HG03060 (cell line): ENCODE results near the gene MKRN3.
"Not testable (repeated sequence)": the region's sequence is repeated elsewhere in the genome, so short reads cannot be mapped to it uniquely, and the experiment has no call there.

Experiments
- ATAC-seq: cut with Tn5 transposase; IDR thresholded peaks from one replicate; pipeline ENCODE4 v1.9.1; 2021; ENCODE audit warnings: low read depth, moderate number of reproducible peaks; ENCODE audit not compliant: unreplicated experiment

Gene MKRN3

GRCh38 chr15:23578521-23579150 is 13.2 kb downstream of the MKRN3 start:
- ATAC-seq: no peak

DNA sequence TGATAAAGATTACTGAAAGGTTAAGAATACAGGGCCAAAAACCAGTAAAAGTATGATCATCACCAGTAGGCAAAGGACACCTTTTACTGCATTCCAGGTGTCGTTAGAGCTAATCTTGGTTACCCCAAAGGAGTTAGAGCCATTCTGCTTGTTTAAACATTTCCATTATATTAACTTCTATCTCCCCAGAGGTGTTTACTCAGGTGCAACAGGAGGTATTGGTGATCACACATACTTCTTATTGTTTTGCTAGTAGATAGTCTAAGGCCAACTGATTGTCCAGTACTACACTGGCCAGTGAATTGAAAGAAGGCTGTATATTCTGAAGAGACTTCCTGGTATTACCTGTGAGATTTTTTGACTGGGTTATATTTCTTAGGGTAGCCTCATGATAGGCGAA is 22.8 kb downstream of the MKRN3 start:
- ATAC-seq: no peak

DNA sequence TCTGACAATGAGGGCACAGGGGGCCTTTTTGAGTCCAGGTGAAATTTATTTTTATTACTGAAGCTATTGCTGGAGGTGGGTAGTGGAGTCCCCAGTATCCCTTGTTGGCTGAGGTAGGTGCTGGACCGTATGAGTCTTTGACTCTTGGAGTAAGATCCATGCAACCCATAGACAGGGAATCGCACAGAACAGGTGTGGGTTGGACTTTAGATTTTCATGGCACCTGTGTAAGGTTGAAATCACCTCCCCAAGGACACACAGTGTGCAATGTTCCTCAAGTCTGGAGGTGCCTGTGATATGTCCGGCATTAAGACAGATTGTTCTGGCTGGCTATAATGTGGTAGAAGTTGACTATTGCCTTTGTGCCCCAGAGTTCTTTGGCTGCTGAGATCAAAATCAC is 23.5 kb downstream of the MKRN3 start:
- no peak for ATAC-seq

GRCh38 chr15:23594252-23594770 is 28.8 kb downstream of the MKRN3 start:
- no peak for ATAC-seq

DNA sequence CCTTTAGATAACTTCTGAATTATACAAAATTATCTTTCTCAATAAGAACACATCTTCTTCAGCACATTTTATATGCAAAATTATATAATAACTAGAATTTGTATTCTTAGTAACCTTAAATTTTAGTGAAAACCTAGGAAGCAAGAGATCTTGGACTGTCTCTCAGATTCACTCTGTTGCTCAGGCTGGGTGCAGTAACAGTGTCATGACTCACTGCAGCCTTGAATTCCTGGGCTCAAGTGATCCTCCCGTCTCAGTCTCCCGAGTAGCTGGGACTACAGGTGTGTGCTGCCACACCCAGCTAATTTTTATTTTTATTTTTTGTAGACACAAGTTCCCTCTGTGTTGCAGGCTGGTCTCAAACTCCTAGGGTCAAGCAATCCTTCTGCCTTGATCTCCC is 29.9 kb downstream of the MKRN3 start:
- no peak for ATAC-seq

DNA sequence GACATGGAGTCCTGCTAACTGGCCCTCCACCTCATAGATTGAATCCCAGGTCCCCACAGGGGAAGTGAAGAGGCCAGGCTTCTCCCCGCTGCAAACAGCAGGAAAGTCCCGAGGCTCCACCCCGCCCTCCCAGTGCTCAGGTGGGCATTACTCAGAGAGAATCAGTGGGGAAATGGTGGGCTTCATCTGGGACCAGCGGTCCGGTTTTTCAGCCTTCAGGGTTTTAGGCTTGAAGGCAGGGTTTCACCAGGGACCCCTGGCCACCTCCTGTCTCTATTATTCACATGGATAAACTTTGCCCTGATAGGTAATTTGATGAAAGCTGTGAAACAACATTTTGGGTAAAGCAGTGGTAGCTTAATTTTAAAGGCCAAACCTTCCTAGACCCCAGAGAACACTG is 31.3 kb downstream of the MKRN3 start:
- ATAC-seq: no peak

- not testable (repeated sequence) for ATAC-seq
Measured at GRCh38 chr15:23597278-23597677, 31.8 kb downstream of the MKRN3 start.

DNA sequence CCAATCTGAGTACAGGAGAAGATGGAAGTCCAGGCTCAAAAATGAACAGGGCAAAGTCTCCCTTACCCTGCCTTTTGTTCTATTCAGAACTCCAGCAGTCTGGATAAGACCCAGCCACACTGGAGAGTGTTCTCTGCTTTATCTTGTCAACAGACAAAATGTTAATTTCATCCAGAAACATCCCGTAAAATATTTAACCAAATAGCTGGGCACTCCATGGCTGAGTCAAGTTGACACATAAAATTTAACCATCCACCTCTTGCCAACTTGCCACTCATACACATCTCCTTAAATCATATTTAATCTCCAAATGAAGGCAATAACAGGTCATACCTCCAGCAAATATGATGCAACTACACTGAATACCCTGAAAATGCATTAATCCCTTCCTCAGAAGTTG is 33.6 kb downstream of the MKRN3 start:
- no peak for ATAC-seq

- ATAC-seq: no peak
Measured at GRCh38 chr15:23602124-23602523, 36.6 kb downstream of the MKRN3 start.

DNA sequence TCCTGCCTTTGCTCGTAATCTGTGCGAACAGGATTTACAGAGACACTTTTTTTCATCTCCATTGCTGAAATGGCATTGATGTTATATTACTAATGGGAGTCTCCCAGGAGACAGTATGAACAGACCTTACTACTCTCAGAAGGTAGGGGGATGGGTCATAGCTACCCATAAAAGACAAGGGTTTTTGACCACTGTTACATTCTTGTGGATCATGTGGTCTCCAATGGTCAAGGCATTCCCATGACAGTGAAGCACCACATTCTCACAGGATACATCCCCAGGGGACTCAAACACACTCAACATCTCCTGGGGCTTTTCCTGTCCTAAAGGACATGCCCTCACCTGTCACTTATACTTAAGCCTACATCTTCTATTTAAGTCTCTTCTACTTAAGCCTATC is 40.8 kb downstream of the MKRN3 start:
- ATAC-seq: no peak

- no peak for ATAC-seq
Measured at GRCh38 chr15:23616536-23616935, 51.1 kb downstream of the MKRN3 start.
